ENCODE measurements around the gene THAP6. TPM values are rescaled to one million over a fixed set of nuclear protein-coding genes. Genes with fewer than 3 reads are reported as not detected.

The THAP6 gene
- total and polyA plus RNA-seq, 2 donors (not counting 3 experiments of a cell fraction or from before 2014, with no cell fraction given): 2.1 to 6.8 TPM

DNA sequence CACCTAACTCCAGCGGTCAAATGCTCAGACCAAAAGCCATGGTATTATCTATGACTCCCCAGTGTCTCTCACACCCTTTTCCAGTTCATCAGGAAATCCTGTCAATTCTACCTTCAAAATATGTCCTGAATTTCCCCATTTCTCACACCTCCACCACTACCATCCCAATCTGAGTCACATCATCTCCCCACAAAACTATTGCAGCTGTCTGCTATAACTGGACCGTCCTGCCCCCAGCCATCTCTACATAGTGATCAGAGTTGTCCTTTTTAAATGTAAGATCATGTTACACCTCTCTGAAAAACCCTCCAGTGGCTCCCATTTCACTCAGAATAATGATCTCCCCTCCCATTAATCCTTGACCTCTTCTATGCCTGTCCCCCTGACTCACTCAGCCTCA is 34.7 kb downstream of the THAP6 start:
- H3K4me3 ChIP-seq (replicated peaks in 1 of 3; ENCODE audit: insufficient read depth in 1 of 3, low read depth in 1 of 3, low read length in 3 of 3): no peak overlapping the region
- ChIA-PET CTCF (no interaction called here), POLR2A (no interaction called here)
- no peaks in the 10 kb centered on the region for H3K9me3 ChIP-seq (replicated peaks; ENCODE audit: control insufficient read depth, insufficient read depth, low read length)
- no peaks in the 10 kb centered on the region for H3K4me1 ChIP-seq (ENCODE audit: control insufficient read depth, extremely low read depth, insufficient read depth, low read length)
- no peak overlapping the region for H3K9ac ChIP-seq (replicated peaks; ENCODE audit: extremely low read depth, insufficient read depth, low read length)
- intact Hi-C loops (cut with micrococcal nuclease): no loop called here
- TF ChIP-seq EZH2 (IDR thresholded peaks at IDR 0.05; ENCODE audit: borderline replicate concordance, low read depth, low read length, severe bottlenecking) (no peak), MYC (IDR thresholded peaks at IDR 0.05; ENCODE audit: low read depth, low read length) (no peak), FOS (IDR thresholded peaks at IDR 0.05; ENCODE audit: borderline replicate concordance, insufficient read depth, low read length) (no peak), JUN (IDR thresholded peaks at IDR 0.05; ENCODE audit: borderline replicate concordance, insufficient read depth, insufficient read length, low read depth) (no peak), POLR2A (IDR thresholded peaks at IDR 0.05; ENCODE audit: low read depth, low read length) (no peak), POLR2AphosphoS5 (IDR thresholded peaks at IDR 0.05; ENCODE audit: insufficient read depth, low read depth, low read length) (no peak), GATA2 (IDR thresholded peaks at IDR 0.05; ENCODE audit: insufficient read depth, insufficient read length, low read depth, low read length) (no peak)
- TF ChIP-seq, protein P1, sequence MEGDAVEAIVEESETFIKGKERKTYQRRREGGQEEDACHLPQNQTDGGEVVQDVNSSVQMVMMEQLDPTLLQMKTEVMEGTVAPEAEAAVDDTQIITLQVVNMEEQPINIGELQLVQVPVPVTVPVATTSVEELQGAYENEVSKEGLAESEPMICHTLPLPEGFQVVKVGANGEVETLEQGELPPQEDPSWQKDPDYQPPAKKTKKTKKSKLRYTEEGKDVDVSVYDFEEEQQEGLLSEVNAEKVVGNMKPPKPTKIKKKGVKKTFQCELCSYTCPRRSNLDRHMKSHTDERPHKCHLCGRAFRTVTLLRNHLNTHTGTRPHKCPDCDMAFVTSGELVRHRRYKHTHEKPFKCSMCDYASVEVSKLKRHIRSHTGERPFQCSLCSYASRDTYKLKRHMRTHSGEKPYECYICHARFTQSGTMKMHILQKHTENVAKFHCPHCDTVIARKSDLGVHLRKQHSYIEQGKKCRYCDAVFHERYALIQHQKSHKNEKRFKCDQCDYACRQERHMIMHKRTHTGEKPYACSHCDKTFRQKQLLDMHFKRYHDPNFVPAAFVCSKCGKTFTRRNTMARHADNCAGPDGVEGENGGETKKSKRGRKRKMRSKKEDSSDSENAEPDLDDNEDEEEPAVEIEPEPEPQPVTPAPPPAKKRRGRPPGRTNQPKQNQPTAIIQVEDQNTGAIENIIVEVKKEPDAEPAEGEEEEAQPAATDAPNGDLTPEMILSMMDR (IDR thresholded peaks at IDR 0.05; ENCODE audit: extremely low read depth in 1 of 2, insufficient read depth in 1 of 2, low read depth in 1 of 2, low read length in 2 of 2): no peak
- TF ChIP-seq, protein P2, sequence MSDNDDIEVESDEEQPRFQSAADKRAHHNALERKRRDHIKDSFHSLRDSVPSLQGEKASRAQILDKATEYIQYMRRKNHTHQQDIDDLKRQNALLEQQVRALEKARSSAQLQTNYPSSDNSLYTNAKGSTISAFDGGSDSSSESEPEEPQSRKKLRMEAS (IDR thresholded peaks at IDR 0.05; ENCODE audit: insufficient read depth, insufficient read length): no peak
- H3K27me3 ChIP-seq (ENCODE audit: control insufficient read depth in 2 of 2, insufficient read depth in 2 of 2, low read length in 2 of 2): no peaks in the 10 kb centered on the region
- H3K27ac ChIP-seq (ENCODE audit: insufficient read depth, low read depth, low read length): no peak overlapping the region
- H3K36me3 ChIP-seq (ENCODE audit: control insufficient read depth in 2 of 2, extremely low read depth in 1 of 2, insufficient read depth in 2 of 2, low read length in 2 of 2): no peaks in the 10 kb centered on the region
- H3K9me1 ChIP-seq (replicated peaks; ENCODE audit: control insufficient read depth, extremely low read depth, insufficient read depth, low read length): no peaks in the 10 kb centered on the region
- BruUV-seq (replicated peaks): no TSS peak
- DNase-seq (ENCODE audit: low read depth, low spot score) (no peak), FAIRE-seq (no peak)
- no peak overlapping the region for H3K4me2 ChIP-seq (ENCODE audit: insufficient read depth, low read length)
- H4K20me1 ChIP-seq (replicated peaks; ENCODE audit: control insufficient read depth, extremely low read depth, insufficient read depth, low read length): no peaks in the 10 kb centered on the region
- H3K79me2 ChIP-seq (ENCODE audit: control insufficient read depth, insufficient read depth, low read length): no peaks in the 10 kb centered on the region
- dilution Hi-C loops (cut with MboI; ENCODE audit: extremely low pct_ligation_motif_present, low sequenced_read_pairs): no loop called here
- no peak overlapping the region for H2AFZ ChIP-seq (ENCODE audit: low read depth, low read length)

Measured in endothelial cell of umbilical vein (primary cell).